Right ventricle myocardium superior (tissue), 1 donor: ENCODE results near the gene GEMIN7. TPM values are rescaled to one million over a fixed set of nuclear protein-coding genes. Genes with fewer than 3 reads are reported as not detected.
A peak's percentile ranks its signal among the peaks of the same experiment; 100 is the strongest.
"Not testable (repeated sequence)": the region's sequence is repeated elsewhere in the genome, so short reads cannot be mapped to it uniquely, and the experiment has no call there.

Experiments
- ATAC-seq: fragments of 200-7000 bp; cut with Tn5 transposase; one replicate; pipeline ENCODE4 v1.9.1; 2020; ENCODE audit warnings: mild to moderate bottlenecking; ENCODE audit not compliant: poor library complexity
- DNase-seq: peaks from one replicate; pipeline ENCODE4 v3.0.0-alpha.2; 2020
- intact Hi-C: fragments of 100-400 bp; cut with DNase I; formaldehyde crosslinking; loops from one replicate; pipeline ENCODE4 v1.11.2; 2022
- total RNA-seq: library from RNA; stranded (reverse); fragmentation: NEBNext Ultra II Directional; extraction: Animal tissue kit (Norgen Biotek cat#: 25700); gene quantifications from one replicate; pipeline ENCODE4 v1.2.1, GENCODE V29; 2021
- donor health status: DM: no; HTN: yes; CAD: no; lungs with severe emphysema.

The GEMIN7 gene
- total RNA-seq, 1 donor from 2014 or later = 14.7 TPM

- DNase-seq = no peak
- intact Hi-C loops = no loop called here
Measured at GRCh38 chr19:45117671-45118070, 38.6 kb downstream of the GEMIN7 start.

DNA sequence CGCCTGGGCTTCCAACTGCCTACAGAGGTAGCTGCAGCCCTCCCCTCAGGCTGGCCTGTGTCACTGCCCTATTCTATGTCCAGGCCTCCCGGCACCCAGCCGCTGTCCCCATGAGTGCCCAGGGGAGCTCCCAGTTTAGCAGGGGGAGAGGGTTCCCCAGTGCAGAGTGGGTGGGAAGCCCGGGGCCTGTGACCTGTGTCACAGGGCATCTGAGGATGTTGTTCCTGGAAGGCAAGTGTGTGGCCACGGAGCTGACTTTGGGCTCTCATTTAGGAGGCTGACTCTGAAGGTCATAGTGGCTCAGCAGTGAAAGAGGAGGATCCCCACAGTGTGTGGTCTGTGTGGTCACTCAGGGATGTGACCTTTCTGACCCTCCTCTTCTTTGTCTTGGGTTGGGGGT, 39.0 kb downstream of the GEMIN7 start:
- no peak for DNase-seq
- no peak for ATAC-seq
- intact Hi-C loops = no loop called here

More at GRCh38 chr19:45117671-45118070, 38.6 kb downstream of the GEMIN7 start:
- no peak for ATAC-seq

DNA sequence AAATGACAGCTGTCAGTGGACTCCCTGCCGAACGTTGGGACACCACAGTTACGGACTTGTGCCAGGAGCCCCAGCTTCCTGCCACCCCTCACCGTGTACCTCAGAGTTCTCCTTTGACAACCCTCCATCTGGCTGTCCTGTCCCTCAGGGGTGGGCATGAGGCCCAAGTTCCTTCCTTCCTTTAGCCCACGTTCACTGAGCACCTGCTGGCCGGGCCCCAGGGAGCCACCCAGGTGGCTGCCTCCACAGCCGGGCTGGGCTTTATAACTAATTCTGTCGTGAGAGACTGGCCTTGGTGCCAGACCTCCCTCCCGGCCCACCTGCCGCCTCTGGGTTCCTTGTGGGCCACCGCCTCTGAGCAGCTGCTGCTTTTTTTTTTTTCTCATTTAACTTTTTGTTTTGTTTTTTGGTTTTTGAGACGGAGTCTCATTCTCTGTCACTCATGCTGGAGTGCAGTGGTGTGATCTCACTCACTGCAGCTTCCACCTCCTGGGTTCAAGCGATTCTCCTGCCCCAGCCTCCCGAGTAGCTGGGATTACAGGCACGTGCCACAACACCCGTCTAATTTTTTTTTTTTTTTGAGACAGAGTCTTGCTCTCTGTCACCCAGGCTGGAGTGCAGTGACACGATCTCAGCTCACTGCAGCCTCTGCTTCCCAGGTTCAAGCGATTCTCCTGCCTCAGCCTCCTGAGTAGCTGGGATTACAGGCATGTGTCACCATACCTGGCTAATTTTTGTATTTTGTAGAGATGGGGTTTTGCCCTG, 39.7 kb downstream of the GEMIN7 start:
- ATAC-seq, DNase-seq, intact Hi-C loops: not testable (repeated sequence)

DNA sequence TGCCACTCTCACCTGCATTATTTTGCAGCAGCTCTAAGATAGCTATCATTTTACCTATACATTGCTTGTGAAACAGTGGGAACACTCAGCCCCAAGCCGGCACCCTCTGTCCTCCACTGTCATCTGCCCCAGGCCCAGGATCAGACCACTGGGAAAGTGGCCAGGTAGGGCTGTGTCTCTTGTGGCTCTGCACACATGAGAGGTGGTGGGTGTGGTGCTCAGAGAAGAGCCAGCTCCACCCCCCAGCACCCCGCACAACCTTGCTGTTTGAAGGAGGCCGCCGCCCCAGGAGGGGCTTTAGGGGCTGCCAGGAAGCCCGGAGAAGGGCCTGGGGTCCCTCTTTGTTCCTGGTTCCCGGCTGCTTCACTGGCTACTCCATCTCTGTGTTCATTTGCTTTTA, 40.5 kb downstream of the GEMIN7 start:
- ATAC-seq (no peak), DNase-seq (no peak)
- intact Hi-C loops = no loop called here

DNA sequence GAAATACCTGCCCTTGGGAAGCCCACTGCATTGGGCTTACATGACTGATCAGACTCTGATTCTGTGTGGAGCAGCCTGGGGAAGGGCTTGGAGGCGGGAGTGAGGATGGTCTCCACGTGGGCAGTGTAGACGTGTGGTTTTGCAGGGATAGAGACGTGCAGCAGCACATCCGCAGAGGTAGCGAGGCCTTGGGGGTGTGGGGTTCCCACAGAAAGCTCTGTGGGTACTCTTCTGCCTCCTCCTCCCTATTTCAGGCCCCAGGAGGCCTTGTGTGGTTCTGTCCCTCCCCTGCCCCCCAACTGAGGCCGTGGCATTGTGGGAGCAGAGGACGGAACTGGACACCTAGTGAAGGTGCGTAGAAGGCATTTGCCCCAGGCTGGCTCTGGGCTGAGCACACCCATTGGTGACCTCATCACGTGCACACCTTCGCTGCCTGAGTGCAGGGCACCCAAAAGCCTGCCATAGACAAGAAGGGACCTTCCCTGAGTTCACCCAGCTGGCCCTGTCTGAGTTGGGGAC, 42.8 kb downstream of the GEMIN7 start:
- intact Hi-C loops = no loop called here
- DNase-seq (no peak), ATAC-seq (no peak)

DNA sequence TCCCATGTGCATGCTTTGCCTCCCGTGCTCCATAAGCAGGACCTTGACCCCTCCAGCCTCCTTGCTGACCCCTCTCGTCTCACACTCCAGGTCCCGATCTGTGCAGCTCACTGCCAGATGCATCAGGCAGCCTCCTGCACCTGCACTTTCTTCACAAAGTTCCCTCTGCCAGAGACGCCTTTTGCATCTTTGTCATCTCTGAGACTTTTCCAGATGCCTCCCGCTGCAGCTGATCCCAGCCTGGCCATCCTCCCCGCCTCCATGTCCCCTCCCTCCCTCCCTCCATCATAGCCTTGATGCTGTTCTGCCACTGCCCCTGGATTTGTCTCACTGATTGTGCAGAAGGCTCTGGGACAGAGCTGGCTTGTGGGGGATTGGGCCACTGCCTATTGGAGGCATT, 43.8 kb downstream of the GEMIN7 start:
- DNase-seq (no peak), ATAC-seq (no peak)
- intact Hi-C loops = no loop called here

GRCh38 chr19:45123440-45123850, 44.4 kb downstream of the GEMIN7 start:
- DNase-seq = no peak
- ATAC-seq = no peak
- intact Hi-C loops = no loop called here

- no peak for DNase-seq
- intact Hi-C loops = no loop called here
- ATAC-seq = no peak
Measured at GRCh38 chr19:45124021-45124420, 45.0 kb downstream of the GEMIN7 start.

GRCh38 chr19:45125360-45125759, 46.3 kb downstream of the GEMIN7 start:
- DNase-seq = no peak
- intact Hi-C loops = no loop called here
- ATAC-seq = no peak

DNA sequence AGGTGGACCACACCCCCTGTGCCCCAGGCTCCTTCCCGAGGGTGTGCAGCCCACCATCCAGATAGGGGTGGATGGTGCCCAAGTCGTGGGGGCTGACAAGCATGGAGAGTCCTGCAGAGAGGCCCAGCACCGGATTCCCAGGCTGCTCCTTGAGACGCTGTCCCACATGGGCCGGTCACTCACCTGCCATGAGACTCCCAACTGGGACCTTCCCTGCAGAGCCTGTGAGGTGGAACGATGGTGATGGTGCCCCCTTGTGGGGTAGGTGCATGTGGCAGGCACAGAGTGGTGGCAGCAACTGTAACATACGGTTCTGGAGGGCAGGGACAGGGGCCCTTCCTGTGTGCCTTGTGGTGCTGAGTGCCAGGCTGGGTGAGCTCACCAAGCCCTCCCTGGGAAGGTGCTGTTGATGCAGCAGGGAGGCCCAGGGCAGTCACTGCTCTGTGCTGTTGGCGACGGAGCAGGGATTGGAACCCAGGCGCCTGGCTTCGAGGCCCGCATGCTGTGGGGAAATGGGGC, 47.0 kb downstream of the GEMIN7 start:
- ATAC-seq (peak; percentile 74), DNase-seq (peak; percentile 61)
- intact Hi-C loops = no loop called here

DNA sequence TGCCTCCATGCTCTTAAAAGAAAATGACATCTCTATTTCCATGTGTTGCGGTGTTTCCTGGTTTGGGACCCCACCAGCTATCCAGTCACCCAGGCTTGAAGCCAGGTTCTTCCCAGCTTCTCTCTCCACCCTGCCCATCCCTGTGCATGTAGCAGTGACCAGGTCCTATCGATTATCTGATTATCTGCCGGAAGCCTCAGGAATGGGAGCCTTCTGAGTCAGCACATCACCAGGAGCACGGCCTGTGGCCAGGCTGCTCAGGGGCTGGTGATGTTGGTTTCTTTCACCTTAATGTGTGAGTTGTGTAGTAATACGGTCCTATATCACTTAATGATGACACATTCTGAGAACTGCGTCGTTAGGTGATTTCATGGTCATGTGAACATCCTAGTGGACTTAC, 47.6 kb downstream of the GEMIN7 start:
- DNase-seq = no peak
- no peak for ATAC-seq
- intact Hi-C loops = no loop called here

DNA sequence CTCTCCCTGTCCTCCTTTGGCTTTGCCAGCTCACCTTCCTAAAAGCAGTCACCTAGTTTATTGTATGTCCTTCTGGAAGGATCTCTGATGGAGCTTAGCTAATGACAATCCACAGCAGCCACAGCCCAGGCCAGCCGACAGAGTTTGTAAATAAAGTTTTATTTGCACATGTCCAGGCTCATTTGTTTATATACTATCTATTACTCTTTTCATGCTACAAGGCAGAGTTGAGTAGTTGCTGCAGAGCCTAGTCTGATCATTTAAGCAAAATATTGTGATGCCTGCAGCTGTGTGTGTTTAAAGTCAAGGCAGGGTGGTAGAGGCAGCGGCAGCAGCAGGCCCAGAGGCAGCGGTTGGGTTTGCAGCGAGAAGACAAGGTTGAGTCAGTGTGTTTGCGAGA, 49.1 kb downstream of the GEMIN7 start:
- ATAC-seq (no peak), DNase-seq (no peak)
- intact Hi-C loops = no loop called here

DNA sequence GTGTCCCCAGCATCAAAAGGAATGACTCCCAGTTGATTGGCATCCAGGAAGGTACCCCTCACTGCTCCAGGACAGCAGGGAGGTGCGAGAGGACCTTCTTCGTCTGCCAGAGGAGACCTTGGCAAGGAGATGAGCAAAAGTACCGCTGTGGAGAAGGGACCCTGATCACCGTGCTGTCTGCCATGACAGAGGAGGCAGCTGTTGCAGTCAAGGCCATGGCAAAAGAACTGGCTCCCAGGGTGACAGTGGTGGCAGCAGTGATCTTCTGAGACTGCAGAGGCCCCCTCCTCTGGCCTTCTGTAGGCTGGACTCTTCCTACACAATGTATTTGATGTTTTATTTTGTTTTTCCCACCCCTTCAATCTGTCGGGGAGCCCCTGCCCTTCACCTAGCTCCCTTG, 49.7 kb downstream of the GEMIN7 start:
- intact Hi-C loops = no loop called here
- DNase-seq (no peak), ATAC-seq (no peak)

DNA sequence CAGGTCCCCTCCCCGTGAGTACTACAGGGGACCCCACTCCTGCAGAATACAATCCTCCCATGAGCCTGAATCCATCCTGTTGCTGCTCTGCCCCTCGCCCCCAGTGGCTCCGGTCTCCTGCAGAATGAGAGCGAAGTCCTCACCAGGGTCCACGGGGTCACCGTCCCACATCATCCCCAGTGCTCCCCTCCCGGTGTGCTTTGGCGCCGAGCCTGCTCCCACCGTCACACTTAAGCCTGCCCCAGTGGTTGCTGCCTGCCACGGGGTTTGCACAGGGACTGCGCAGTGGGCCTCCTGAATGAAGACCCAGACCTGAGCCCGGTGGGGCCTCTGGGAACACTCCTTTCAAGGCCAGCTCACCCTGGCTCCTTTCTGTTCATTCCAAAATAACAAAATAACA, 51.2 kb downstream of the GEMIN7 start:
- ATAC-seq = no peak
- no peak for DNase-seq
- intact Hi-C loops = no loop called here

DNA sequence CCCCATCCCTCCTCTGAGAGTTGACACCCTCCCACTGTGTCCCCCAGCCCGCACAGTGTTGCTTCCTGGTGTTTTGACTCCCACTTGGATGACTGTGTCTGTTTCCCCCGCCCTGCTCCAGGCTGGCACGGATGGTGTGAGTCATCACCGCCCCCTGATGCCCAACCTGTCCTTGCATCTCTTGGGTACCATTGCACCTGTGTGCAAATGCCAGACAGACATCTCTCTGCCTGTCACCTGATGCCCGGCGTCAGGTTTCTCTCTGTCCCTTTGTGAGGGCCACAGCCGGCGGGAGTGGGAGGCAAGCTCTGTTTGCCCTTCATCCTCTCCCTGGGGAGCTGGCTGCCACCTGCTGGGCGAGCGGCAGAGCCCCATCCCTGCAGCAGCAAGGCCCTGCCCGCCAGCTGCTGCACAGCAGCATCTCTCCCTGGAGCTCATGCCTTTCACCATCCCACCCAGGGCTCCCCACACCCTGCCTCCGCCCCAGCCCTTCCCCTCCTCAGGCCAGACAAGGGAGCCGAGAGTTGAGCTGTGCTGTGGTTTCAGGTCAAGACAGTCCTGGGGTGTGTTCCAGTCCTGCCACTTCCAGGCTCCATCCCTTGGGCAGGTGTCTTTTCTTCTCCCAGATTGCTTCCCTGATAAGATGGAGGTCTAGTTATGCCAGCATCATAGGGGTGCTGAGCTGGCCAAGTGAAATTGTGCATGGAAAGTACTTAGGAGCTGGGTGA, 52.0 kb downstream of the GEMIN7 start:
- intact Hi-C loops = no loop called here

DNA sequence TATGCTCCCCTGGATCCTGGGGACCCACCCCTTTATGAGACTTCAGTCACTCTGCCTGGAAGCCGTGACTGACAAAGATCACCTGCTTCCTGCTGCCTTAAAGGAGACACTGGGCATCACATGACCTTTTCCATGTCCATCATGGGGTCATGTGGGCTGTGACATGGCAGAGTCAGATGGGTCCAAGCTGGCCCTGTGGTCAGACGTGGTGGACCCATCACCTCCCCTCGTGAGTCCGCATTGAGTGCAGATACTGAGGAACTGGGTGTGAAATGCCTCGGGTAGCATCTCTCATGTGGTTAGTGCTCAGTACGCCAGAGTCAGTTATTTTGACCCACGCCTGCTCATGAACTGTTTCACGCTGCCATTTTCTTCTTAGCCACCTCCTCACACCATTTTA, 54.6 kb downstream of the GEMIN7 start:
- no peak for ATAC-seq
- intact Hi-C loops = no loop called here
- DNase-seq = no peak

More for the DNA sequence above, 52.0 kb downstream of the GEMIN7 start:
- ATAC-seq = no peak
- DNase-seq = no peak

- DNase-seq (no peak), ATAC-seq (no peak)
- intact Hi-C loops = no loop called here
Measured at GRCh38 chr19:45135176-45135885, 56.3 kb downstream of the GEMIN7 start.

DNA sequence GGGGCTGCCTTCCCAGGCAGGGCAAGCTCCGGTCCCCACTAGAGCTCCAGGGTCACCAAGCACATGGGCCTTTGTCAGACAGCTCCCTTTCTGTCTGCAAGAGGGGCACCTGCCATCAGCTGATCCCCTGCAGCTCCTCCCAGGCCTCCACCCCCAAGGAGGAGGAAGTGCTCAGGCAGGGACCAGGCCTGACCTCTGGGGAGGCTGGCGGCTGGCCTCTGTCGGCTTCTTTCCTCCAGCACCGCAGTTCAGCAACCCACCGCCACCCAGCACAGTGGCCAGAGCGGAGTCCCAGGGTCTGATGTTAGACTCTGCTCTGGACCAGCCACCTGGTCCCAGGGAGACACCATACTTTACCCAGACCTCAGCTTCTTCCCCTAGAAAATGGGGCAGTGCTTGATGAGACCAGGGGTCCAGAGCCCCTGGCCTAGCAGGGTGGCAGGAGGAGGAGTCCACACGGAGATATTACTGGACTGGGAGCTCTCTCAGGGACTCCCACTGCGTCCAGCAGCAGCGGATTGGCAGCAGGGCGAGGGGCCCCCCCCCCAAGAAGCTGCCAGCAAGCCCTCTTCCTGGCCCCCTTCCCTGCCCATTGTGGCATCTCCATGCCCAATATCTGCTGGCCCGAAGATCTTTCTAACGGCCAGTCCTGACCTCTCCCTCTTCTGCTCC, 57.6 kb downstream of the GEMIN7 start:
- no peak for ATAC-seq
- intact Hi-C loops = no loop called here
- no peak for DNase-seq
